Nucleus accumbens (tissue), 56 donors: ENCODE results near the gene CAPN9.

Experiments
- DNase-seq, 56 donors: peaks; one replicate each; lab custom pipeline; 2025; lab: John Stamatoyannopoulos, UW

CAPN9 gene

GRCh38 chr1:230792691-230793462 lies 45.7 kb downstream of the CAPN9 start:
- DNase-seq = no peak

- DNase-seq = no peak
Measured at GRCh38 chr1:230793463-230793745, 46.2 kb downstream of the CAPN9 start.

- DNase-seq = peak in 6 of 56 donors; percentile 4 to 39 (median 18)
Measured at GRCh38 chr1:230794431-230794830, 47.2 kb downstream of the CAPN9 start.

GRCh38 chr1:230794871-230795605 lies 47.9 kb downstream of the CAPN9 start:
- DNase-seq = no peak

GRCh38 chr1:230796626-230797025 lies 49.4 kb downstream of the CAPN9 start:
- DNase-seq = no peak

- no peak for DNase-seq
Measured at GRCh38 chr1:230797376-230797920, 50.3 kb downstream of the CAPN9 start.

- DNase-seq = peak in 48 of 56 donors; percentile 24 to 86 (median 60)
Measured at GRCh38 chr1:230797942-230798365, 50.8 kb downstream of the CAPN9 start.

- no peak for DNase-seq
Measured at GRCh38 chr1:230798491-230798890, 51.3 kb downstream of the CAPN9 start.

- DNase-seq = no peak
Measured at GRCh38 chr1:230800891-230801840, 54.0 kb downstream of the CAPN9 start.

GRCh38 chr1:230804396-230804795 lies 57.2 kb downstream of the CAPN9 start:
- DNase-seq = no peak

GRCh38 chr1:230806552-230806951 lies 59.4 kb downstream of the CAPN9 start:
- peak in 2 of 56 donors; percentile 54 to 62 for DNase-seq

GRCh38 chr1:230807029-230807428 lies 59.8 kb downstream of the CAPN9 start:
- peak; percentile 46 to 99 (median 94) for DNase-seq

- DNase-seq = peak in 41 of 56 donors; percentile 16 to 86 (median 59)
Measured at GRCh38 chr1:230807561-230808280, 60.5 kb downstream of the CAPN9 start.

- peak in 5 of 56 donors; percentile 40 to 69 (median 55) for DNase-seq
Measured at GRCh38 chr1:230808281-230808872, 61.2 kb downstream of the CAPN9 start.

GRCh38 chr1:230809256-230809990 lies 62.2 kb downstream of the CAPN9 start:
- peak in 16 of 56 donors; percentile 18 to 74 (median 44) for DNase-seq

- DNase-seq = no peak
Measured at GRCh38 chr1:230812568-230812967, 65.4 kb downstream of the CAPN9 start.

GRCh38 chr1:230814949-230815692 lies 67.9 kb downstream of the CAPN9 start:
- DNase-seq = no peak

GRCh38 chr1:230816018-230816417 lies 68.8 kb downstream of the CAPN9 start:
- DNase-seq = no peak
